Measurements from ENCODE around the gene CEP250. TPM values are rescaled to one million over a fixed set of nuclear protein-coding genes. Genes with fewer than 3 reads are reported as not detected.
A peak's percentile ranks its signal among the peaks of the same experiment; 100 is the strongest.

CEP250 gene
- total RNA-seq, 1 donor from 2014 or later = 39.4 TPM

GRCh38 chr20:35555951-35556645, 100.7 kb downstream of the CEP250 start:
- H3K36me3 Mint-ChIP-seq (ENCODE audit: unreplicated experiment) = peaks cover 11% of the 10 kb centered on the region
- H3K9me3 Mint-ChIP-seq (ENCODE audit: unreplicated experiment) = peaks cover 4% of the 10 kb centered on the region
- H3K4me3 Mint-ChIP-seq (ENCODE audit: unreplicated experiment) = no peak overlapping the region
- H3K27ac Mint-ChIP-seq (ENCODE audit: unreplicated experiment) = no peak overlapping the region
- TF ChIP-seq CTCF (IDR thresholded peaks at IDR 0.05; ENCODE audit: partially characterized antibody, unreplicated experiment) = no peak
- H3K4me1 Mint-ChIP-seq (ENCODE audit: low read depth, unreplicated experiment) = peaks cover 8% of the 10 kb centered on the region
- H3K27me3 Mint-ChIP-seq (ENCODE audit: unreplicated experiment) = peaks cover 11% of the 10 kb centered on the region
- no peak for DNase-seq

- Mint-ChIP-seq H3K4me3 (ENCODE audit: unreplicated experiment) (no peak overlapping the region), H3K9me3 (ENCODE audit: unreplicated experiment) (peaks cover 4% of the 10 kb centered on the region), H3K27me3 (ENCODE audit: unreplicated experiment) (peaks cover 11% of the 10 kb centered on the region), H3K36me3 (ENCODE audit: unreplicated experiment) (peaks cover 11% of the 10 kb centered on the region), H3K27ac (ENCODE audit: unreplicated experiment) (no peak overlapping the region), H3K4me1 (ENCODE audit: low read depth, unreplicated experiment) (peaks cover 12% of the 10 kb centered on the region)
- no peak for DNase-seq
- no peak for TF ChIP-seq CTCF (IDR thresholded peaks at IDR 0.05; ENCODE audit: partially characterized antibody, unreplicated experiment)
Observed at GRCh38 chr20:35556871-35557270, 101.5 kb downstream of the CEP250 start.

- no peak for DNase-seq
- H3K36me3 Mint-ChIP-seq (ENCODE audit: unreplicated experiment) = peaks cover 11% of the 10 kb centered on the region
- peaks cover 12% of the 10 kb centered on the region for H3K4me1 Mint-ChIP-seq (ENCODE audit: low read depth, unreplicated experiment)
- H3K9me3 Mint-ChIP-seq (ENCODE audit: unreplicated experiment) = peaks cover 4% of the 10 kb centered on the region
- H3K27ac Mint-ChIP-seq (ENCODE audit: unreplicated experiment) = peak overlapping the region; percentile 39
- TF ChIP-seq CTCF (IDR thresholded peaks at IDR 0.05; ENCODE audit: partially characterized antibody, unreplicated experiment) = no peak
- H3K27me3 Mint-ChIP-seq (ENCODE audit: unreplicated experiment) = peaks cover 11% of the 10 kb centered on the region
- no peak overlapping the region for H3K4me3 Mint-ChIP-seq (ENCODE audit: unreplicated experiment)
Observed at GRCh38 chr20:35558451-35558850, 103.1 kb downstream of the CEP250 start.

- peaks cover 4% of the 10 kb centered on the region for H3K9me3 Mint-ChIP-seq (ENCODE audit: unreplicated experiment)
- no peak for DNase-seq
- peaks cover 9% of the 10 kb centered on the region for H3K36me3 Mint-ChIP-seq (ENCODE audit: unreplicated experiment)
- peaks cover 11% of the 10 kb centered on the region for H3K27me3 Mint-ChIP-seq (ENCODE audit: unreplicated experiment)
- no peak for TF ChIP-seq CTCF (IDR thresholded peaks at IDR 0.05; ENCODE audit: partially characterized antibody, unreplicated experiment)
- H3K4me1 Mint-ChIP-seq (ENCODE audit: low read depth, unreplicated experiment) = peaks cover 11% of the 10 kb centered on the region
- H3K4me3 Mint-ChIP-seq (ENCODE audit: unreplicated experiment) = no peak overlapping the region
- H3K27ac Mint-ChIP-seq (ENCODE audit: unreplicated experiment) = no peak overlapping the region
Observed at GRCh38 chr20:35559042-35559693, 103.8 kb downstream of the CEP250 start.

- Mint-ChIP-seq H3K36me3 (ENCODE audit: unreplicated experiment) (peaks cover 5% of the 10 kb centered on the region), H3K4me3 (ENCODE audit: unreplicated experiment) (no peak overlapping the region), H3K27ac (ENCODE audit: unreplicated experiment) (no peak overlapping the region), H3K27me3 (ENCODE audit: unreplicated experiment) (peaks cover 10% of the 10 kb centered on the region), H3K9me3 (ENCODE audit: unreplicated experiment) (peaks cover 4% of the 10 kb centered on the region), H3K4me1 (ENCODE audit: low read depth, unreplicated experiment) (peaks cover 8% of the 10 kb centered on the region)
- no peak for DNase-seq
- no peak for TF ChIP-seq CTCF (IDR thresholded peaks at IDR 0.05; ENCODE audit: partially characterized antibody, unreplicated experiment)
Observed at GRCh38 chr20:35560105-35560511, 104.7 kb downstream of the CEP250 start.

Measured in glutamatergic neuron (in vitro differentiated cells).